H1 (cell line): ENCODE results near the gene PLEKHM3. TPM values are rescaled to one million over a fixed set of nuclear protein-coding genes. Genes with fewer than 3 reads are reported as not detected.

Experiments
- CBX8 ChIP-seq: fragments of 300-800, 300-1000 bp; sonication (generic); IDR thresholded peaks from 2 replicates; pipeline ENCODE4 v1.7.1; 2016; ENCODE audit warnings: low read depth, low read length, borderline replicate concordance
- RFX5 ChIP-seq: IDR thresholded peaks from 2 replicates; pipeline ENCODE4 v1.6.1; 2011; ENCODE audit warnings: low read depth, low read length, improper control_type of control experiment, borderline replicate concordance
- TCF12 ChIP-seq: IDR thresholded peaks from 2 replicates; pipeline ENCODE4 v1.6.1; 2011; ENCODE audit warnings: low read depth, mild to moderate bottlenecking, low read length
- polyA plus RNA-seq, 7 experiments: library from polyadenylated mRNA; depleted of rRNA in 3 of 7; stranded (reverse) in 5 of 7; unstranded in 2 of 7; fragments of >200 nt in 5 of 7; fragments of 200-250 nt in 2 of 7; gene quantifications; 1 replicate in 5 of 7; 2 replicates in 1 of 7; 4 replicates in 1 of 7; pipeline versions ENCODE4 v1.2.1 to v1.2.3, GENCODE V29; 2011 to 2013; ENCODE audit warnings: missing spikeins in 2 of 7, mixed read lengths in 2 of 7
- total RNA-seq: library from RNA; stranded (reverse); fragmentation: NEBNext Ultra II Directional; extraction: Animal tissue kit (Norgen Biotek cat#: 25700); gene quantifications from 2 replicates; pipeline ENCODE4 v1.2.1, GENCODE V29; 2021

Gene PLEKHM3
- total and polyA plus RNA-seq, 2 of the 8 experiments (the other 6 are each of a cell fraction or from before 2014, with no cell fraction given): 2.3 to 5.8 TPM

DNA sequence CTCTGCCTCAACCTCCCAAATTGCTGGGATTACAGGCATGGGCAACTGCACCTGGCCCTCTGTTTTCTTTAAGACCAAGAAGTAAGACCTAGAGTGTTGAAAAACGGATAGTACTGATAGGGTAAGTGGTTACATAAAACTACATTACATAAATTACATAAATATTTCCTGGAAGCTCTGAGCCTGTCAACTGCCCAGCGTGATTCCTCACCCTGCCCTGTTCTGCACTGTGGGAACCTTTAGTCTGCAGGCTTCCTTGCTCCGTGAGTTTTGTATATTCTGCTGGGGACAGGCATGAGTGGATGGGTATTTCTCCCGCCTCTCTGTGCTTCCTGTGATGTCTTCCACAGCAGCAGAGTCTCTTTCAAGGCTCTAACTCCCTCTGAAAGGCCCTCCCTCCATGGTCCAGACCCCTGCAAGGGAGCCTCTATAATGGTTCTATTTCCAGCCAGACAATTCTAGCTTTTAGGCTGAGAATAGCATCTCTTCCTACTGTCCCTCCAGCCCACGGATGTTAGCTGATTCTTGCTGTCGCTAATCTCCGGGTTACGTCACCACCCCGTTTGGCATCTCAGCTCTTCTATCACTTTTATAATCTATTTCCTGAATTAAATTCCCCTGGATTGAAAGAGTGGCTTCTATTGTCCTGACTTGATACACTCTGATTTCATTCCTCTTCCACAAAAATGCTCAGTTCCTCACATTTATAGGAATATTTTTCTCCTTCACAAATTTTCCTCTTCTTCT is 49.5 kb upstream of the PLEKHM3 start (continued):
- TF ChIP-seq TCF12 (no peak), RFX5 (no peak), CBX8 (no peak)
